Measurements from ENCODE around the gene SLC36A1. TPM values are rescaled to one million over a fixed set of nuclear protein-coding genes. Genes with fewer than 3 reads are reported as not detected.

Gene SLC36A1
- total and polyA plus RNA-seq, 2 of the 8 experiments (the other 6 are each of a cell fraction or from before 2014, with no cell fraction given): 6.6 to 9.6 TPM

DNA sequence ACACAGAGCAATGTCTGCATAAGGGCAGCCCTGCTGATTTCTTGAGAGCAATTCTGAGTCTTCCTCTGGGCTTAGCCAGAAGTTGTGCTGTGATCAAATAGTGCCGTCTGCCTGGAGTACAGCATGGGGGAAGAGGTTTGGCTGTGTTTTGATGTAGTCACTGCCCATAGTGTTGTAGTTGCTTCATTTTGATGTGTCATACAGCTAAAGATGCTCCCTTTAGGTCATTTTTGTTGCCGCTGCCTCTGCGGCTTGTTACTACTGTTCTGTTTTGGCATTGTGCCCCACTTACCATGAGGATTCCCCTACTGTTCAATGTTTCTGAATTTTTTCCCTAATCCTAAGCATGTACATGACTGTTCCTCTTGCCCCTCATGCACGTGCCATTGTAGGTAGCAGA is 23.0 kb downstream of the SLC36A1 start:
- Histone ChIP-seq H2BK12ac (ENCODE audit: low read depth, low read length) (no peak overlapping the region), H3K27me3 (replicated peaks in 1 of 4; ENCODE audit: control insufficient read depth in 3 of 4, extremely low read depth in 1 of 4, insufficient read depth in 3 of 4, low read length in 3 of 4) (no peaks in the 10 kb centered on the region), H3K9me3 (ENCODE audit: insufficient read depth in 2 of 2, low read depth in 1 of 2, low read length in 1 of 2) (no peaks in the 10 kb centered on the region), H4K91ac (replicated peaks; ENCODE audit: insufficient read length, low read length) (no peak overlapping the region), H4K5ac (ENCODE audit: insufficient read length, low read depth, low read length) (no peak overlapping the region), H4K8ac (ENCODE audit: extremely low read depth, insufficient read depth, low read length) (no peak overlapping the region), H2AFZ (ENCODE audit: low read length) (no peak overlapping the region), H4K20me1 (replicated peaks in 1 of 2; ENCODE audit: control insufficient read depth in 1 of 2, insufficient read depth in 2 of 2, low read length in 2 of 2) (no peaks in the 10 kb centered on the region), H3K18ac (ENCODE audit: extremely low read depth, low read length) (no peak overlapping the region), H3K14ac (ENCODE audit: insufficient read length) (no peak overlapping the region), H2BK20ac (ENCODE audit: low read length) (no peak overlapping the region), H3K23ac (ENCODE audit: insufficient read length) (no peak overlapping the region), H3K4me1 (replicated peaks in 1 of 4; ENCODE audit: control insufficient read depth in 3 of 4, insufficient read depth in 4 of 4, low read length in 3 of 4) (no peaks in the 10 kb centered on the region), H3K23me2 (ENCODE audit: low read depth, low read length) (no peaks in the 10 kb centered on the region; the same call in 1 of the 2 replicates), H3K79me2 (ENCODE audit: control insufficient read depth in 1 of 2, insufficient read depth in 2 of 2, low read length in 2 of 2) (no peaks in the 10 kb centered on the region), H3K4me3 (ENCODE audit: extremely low read depth in 1 of 4, insufficient read depth in 2 of 4, low read depth in 3 of 4, low read length in 4 of 4) (no peak overlapping the region), H3K36me3 (ENCODE audit: control insufficient read depth in 2 of 4, insufficient read depth in 4 of 4, low read length in 3 of 4) (peaks cover 0 to 5% (median 0%) of the 10 kb centered on the region in 4 experiments; a peak in 1 of 8 replicates), H3K27ac (ENCODE audit: low read depth, low read length) (no peak overlapping the region), H3K9ac (replicated peaks in 1 of 4; ENCODE audit: extremely low read depth in 1 of 4, low read depth in 3 of 4, low read length in 3 of 4) (no peak overlapping the region), H3K56ac (replicated peaks; ENCODE audit: insufficient read length, low read depth, low read length) (no peak overlapping the region), H2AK5ac (ENCODE audit: low read depth, low read length) (no peak overlapping the region), H3K4me2 (ENCODE audit: insufficient read depth in 1 of 2, low read depth in 2 of 2, low read length in 2 of 2) (no peak overlapping the region), H2BK5ac (ENCODE audit: low read depth, low read length) (no peak overlapping the region), H2BK120ac (replicated peaks; ENCODE audit: low read depth, low read length) (no peak overlapping the region), H2BK15ac (ENCODE audit: low read length) (no peak overlapping the region), H3K4ac (replicated peaks; ENCODE audit: insufficient read length, low read depth, low read length) (no peak overlapping the region), H3K79me1 (ENCODE audit: low read depth, low read length) (no peaks in the 10 kb centered on the region)
- ChIA-PET CTCF (ENCODE audit: partially characterized antibody) (no interaction called here), POLR2A (ENCODE audit: partially characterized antibody) (no interaction called here)
- no peak for FAIRE-seq
- 90% methylated on average over 4 of the region's 4 CpGs; no CpG with 5 or more reads in 1 of the 2 experiments for WGBS, 2 experiments (ENCODE audit: extremely low coverage in 1 of 2, insufficient coverage in 1 of 2, insufficient read length in 1 of 2, insufficient replicate concordance in 2 of 2, low coverage in 1 of 2, low lambda C conversion rate in 2 of 2, missing lambda C conversion rate in 1 of 2)
- no peak for DNase-seq (ENCODE audit: low read depth in 1 of 2, low spot score in 2 of 2)
- TF ChIP-seq CHD1 (IDR thresholded peaks at IDR 0.05; ENCODE audit: low read depth, low read length) (no peak), JUN (IDR thresholded peaks at IDR 0.05; ENCODE audit: low read depth, low read length) (no peak), TEAD4 (IDR thresholded peaks at IDR 0.05; ENCODE audit: low read depth, low read length) (no peak), KDM5A (IDR thresholded peaks at IDR 0.05; ENCODE audit: low read length) (no peak), EGR1 (IDR thresholded peaks at IDR 0.05; ENCODE audit: borderline replicate concordance, low read depth, low read length) (no peak), KDM4A (IDR thresholded peaks at IDR 0.05; ENCODE audit: low read depth, low read length, severe bottlenecking) (no peak), CREB1 (IDR thresholded peaks at IDR 0.05) (no peak), KDM1A (IDR thresholded peaks at IDR 0.05; ENCODE audit: borderline replicate concordance, low read length) (no peak), NANOG (IDR thresholded peaks at IDR 0.05; ENCODE audit: insufficient read depth, low read depth, low read length, poor library complexity, severe bottlenecking) (no peak), HDAC2 (IDR thresholded peaks at IDR 0.05; ENCODE audit: borderline replicate concordance in 1 of 2, low read depth in 2 of 2, low read length in 2 of 2) (no peak), SRF (IDR thresholded peaks at IDR 0.05; ENCODE audit: low read depth, low read length) (no peak), POU5F1 (IDR thresholded peaks at IDR 0.05; ENCODE audit: low read depth, low read length) (no peak), TAF1 (IDR thresholded peaks at IDR 0.05; ENCODE audit: low read depth, low read length) (no peak)
- TF ChIP-seq, protein P1, sequence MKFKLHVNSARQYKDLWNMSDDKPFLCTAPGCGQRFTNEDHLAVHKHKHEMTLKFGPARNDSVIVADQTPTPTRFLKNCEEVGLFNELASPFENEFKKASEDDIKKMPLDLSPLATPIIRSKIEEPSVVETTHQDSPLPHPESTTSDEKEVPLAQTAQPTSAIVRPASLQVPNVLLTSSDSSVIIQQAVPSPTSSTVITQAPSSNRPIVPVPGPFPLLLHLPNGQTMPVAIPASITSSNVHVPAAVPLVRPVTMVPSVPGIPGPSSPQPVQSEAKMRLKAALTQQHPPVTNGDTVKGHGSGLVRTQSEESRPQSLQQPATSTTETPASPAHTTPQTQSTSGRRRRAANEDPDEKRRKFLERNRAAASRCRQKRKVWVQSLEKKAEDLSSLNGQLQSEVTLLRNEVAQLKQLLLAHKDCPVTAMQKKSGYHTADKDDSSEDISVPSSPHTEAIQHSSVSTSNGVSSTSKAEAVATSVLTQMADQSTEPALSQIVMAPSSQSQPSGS (IDR thresholded peaks at IDR 0.05; ENCODE audit: low read length): no peak
